HG03558 (cell line): ENCODE results near the gene ISM1.

Experiments
- ATAC-seq: cut with Tn5 transposase; IDR thresholded peaks from one replicate; pipeline ENCODE4 v1.9.1; 2021; ENCODE audit warnings: moderate number of reproducible peaks; ENCODE audit not compliant: unreplicated experiment; ENCODE audit errors: extremely low read depth

The ISM1 gene

GRCh38 chr20:13338097-13338661, 117.1 kb downstream of the ISM1 start:
- ATAC-seq, result no peak

- ATAC-seq, result no peak
Measured at GRCh38 chr20:13338999-13339411, 117.9 kb downstream of the ISM1 start.

DNA sequence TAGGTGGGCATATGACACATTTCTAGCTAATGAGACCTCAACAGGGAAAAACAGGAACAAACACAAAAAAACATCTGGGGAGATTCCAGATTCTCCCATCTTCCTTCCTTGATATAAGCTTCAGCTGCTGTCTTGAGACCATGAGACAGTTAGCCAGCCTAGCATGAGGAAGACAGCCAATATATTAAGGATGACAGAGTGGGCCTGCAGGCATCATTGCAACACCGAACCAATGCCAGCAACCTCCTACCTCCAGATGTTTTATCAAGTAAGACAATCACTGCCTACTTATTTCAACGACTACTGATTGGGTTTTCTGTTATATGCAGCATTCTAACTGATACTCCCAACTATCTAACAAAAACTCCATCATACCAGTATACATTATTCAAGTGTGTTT, 119.0 kb downstream of the ISM1 start:
- no peak for ATAC-seq

- peak; percentile 50 for ATAC-seq
Measured at GRCh38 chr20:13341737-13342393, 120.8 kb downstream of the ISM1 start.

DNA sequence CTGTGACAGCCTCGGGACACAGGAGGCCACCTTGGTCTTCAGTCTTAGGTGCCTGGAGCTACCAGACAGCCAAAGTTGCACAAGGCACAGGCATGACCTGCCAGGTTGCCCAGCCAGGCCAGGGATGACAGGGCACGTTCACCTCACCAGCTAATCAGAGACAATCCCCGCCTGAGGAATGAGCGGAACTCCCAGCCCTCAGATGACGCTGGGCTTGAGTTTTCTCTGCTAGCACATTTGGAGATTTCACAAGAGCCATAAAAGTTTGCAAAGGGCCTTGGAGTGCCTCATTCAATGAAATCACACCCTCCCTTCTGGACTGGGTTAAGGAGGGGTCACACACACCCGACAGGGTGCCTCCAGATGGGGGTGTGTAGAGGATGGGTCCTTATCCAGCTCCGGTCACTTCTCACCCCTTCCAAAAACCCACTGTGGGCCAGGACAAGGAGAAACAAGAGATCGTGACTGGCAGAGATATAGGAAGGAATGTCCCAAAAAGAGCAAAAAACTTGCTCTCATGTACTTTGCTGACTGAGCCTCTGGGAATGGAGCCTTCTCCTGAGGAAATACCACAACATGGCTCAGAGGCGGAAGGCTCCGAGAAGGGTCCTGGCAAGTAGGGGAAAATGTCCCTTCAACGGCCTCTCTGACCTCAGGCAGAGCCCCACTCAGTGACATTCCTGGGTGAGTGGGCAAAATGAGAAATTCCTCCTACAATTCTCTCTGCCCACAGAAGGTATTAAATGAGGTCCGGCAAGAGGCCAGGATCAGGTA, 121.6 kb downstream of the ISM1 start:
- no peak for ATAC-seq

DNA sequence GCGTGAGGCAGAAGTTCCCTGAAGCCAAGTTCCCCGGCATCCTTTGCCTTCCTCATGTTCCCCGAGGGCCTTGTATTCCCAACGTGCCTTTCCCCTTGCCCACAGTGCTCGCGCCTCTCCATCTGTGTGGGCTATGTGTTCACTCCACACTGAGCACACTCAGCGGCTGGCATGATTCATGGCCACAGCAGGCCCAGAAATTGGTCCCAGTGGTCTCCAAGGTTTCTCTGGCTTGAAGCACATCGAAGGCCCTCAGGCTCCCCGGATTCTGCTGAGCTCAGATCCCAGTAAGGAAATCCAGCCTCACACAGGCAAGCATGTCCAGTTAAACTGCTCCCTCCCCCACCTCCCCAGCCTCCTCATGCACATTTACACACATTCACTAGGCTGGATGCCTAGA, 123.6 kb downstream of the ISM1 start:
- no peak for ATAC-seq

- no peak for ATAC-seq
Measured at GRCh38 chr20:13348311-13349234, 127.5 kb downstream of the ISM1 start.

DNA sequence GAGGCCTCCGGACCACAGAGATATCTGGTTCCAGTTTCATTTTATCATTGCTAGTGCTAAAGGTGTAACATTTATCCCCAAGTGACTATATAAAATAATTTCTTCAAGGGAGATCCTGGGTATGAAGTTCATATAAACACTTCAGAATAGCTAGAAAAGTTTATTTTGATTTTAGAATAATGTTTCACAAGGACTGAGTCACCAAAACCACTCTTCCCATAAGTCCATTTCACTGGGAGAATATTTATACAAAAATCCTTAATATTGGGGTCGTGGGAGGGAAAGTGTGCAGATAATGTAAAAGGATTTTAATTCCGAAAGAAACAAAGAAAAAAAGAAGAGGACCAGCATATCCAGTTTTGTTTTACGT, 128.1 kb downstream of the ISM1 start:
- no peak for ATAC-seq
